Spleen (tissue), 7 donors: ENCODE results near the gene FAM185A.

Experiments
- POLR2A ChIP-seq, 3 donors: fragments of 450-650 bp; IDR thresholded peaks; one replicate each; pipeline ENCODE4 v1.5.1; 2017; ENCODE audit warnings: antibody characterized with exemption in 3 of 3, mild to moderate bottlenecking in 1 of 3
- POLR2AphosphoS5 ChIP-seq, 3 donors: sonication (generic); formaldehyde crosslinking; IDR thresholded peaks; one replicate each; pipeline ENCODE4 v1.5.1; 2017; ENCODE audit warnings: antibody characterized with exemption in 3 of 3
- TF ChIP-seq, protein P1 (sequence below), 11 experiments: fragments of 200-600 bp in 7 of 11; fragments of 450-650 bp in 4 of 11; sonication (generic) in 4 of 11; IDR thresholded peaks in 8 of 11; conservative IDR thresholded peaks in 3 of 11; 1 replicate in 7 of 11; 2 replicates in 4 of 11; pipeline versions ENCODE4 v1.4.0 to v1.8.0; 2016 to 2021; ENCODE audit warnings: antibody characterized with exemption in 11 of 11, inconsistent platforms in 4 of 11, mild to moderate bottlenecking in 1 of 11
- donor health status: DM: no; HTN: no; CAD: no; lungs with moderate emphysema.
- donor health status: DM: no; HTN: no; CAD: no.
- donor health status: DM: no; HTN: no; CAD: no.

DNA sequence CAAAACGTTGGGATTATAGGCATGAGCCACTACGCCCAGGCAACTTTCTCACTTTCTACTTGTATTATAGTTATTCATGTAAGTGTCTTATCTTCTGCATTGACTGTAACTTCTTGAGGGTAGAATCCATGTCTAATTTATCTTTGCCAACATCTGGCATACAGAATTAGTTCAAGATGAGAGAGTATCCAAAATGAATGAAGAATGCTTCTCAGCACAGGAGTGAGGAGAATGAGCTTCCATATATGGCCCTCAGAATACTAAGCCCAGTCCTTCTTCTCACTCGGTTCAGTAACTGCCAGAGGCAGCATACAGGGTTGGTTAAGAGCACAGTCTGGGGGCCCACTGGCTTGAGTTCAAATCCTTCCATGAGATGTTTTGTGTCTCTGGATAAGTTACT is 89.0 kb downstream of the FAM185A start:
- TF ChIP-seq, protein P1, sequence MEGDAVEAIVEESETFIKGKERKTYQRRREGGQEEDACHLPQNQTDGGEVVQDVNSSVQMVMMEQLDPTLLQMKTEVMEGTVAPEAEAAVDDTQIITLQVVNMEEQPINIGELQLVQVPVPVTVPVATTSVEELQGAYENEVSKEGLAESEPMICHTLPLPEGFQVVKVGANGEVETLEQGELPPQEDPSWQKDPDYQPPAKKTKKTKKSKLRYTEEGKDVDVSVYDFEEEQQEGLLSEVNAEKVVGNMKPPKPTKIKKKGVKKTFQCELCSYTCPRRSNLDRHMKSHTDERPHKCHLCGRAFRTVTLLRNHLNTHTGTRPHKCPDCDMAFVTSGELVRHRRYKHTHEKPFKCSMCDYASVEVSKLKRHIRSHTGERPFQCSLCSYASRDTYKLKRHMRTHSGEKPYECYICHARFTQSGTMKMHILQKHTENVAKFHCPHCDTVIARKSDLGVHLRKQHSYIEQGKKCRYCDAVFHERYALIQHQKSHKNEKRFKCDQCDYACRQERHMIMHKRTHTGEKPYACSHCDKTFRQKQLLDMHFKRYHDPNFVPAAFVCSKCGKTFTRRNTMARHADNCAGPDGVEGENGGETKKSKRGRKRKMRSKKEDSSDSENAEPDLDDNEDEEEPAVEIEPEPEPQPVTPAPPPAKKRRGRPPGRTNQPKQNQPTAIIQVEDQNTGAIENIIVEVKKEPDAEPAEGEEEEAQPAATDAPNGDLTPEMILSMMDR (IDR thresholded peaks at IDR 0.05 in 8 of 11, conservative IDR thresholded peaks at IDR 0.05 in 3 of 11), result no peak
- no peak for TF ChIP-seq POLR2AphosphoS5 (IDR thresholded peaks at IDR 0.05)
- TF ChIP-seq POLR2A (IDR thresholded peaks at IDR 0.05), result no peak
